Measurements from ENCODE around the gene REC8.

REC8 gene

GRCh38 chr14:24165785-24166184 is 6.1 kb upstream of the REC8 start:
- H3K4me1 ChIP-seq (ENCODE audit: control insufficient read depth, insufficient read depth, low read length) = peaks cover 14% of the 10 kb centered on the region
- H3K4me2 ChIP-seq (ENCODE audit: low read length) = no peak overlapping the region
- no peaks in the 10 kb centered on the region for H3K27me3 ChIP-seq (ENCODE audit: control insufficient read depth, insufficient read depth, low read length)
- H3K9ac ChIP-seq (ENCODE audit: low read depth, low read length) = no peak overlapping the region
- no peak overlapping the region for H3K4me3 ChIP-seq (ENCODE audit: low read length)
- no peaks in the 10 kb centered on the region for H3K9me3 ChIP-seq (replicated peaks; ENCODE audit: low read length)
- H3K36me3 ChIP-seq (ENCODE audit: insufficient read depth, low read length) = peaks cover 46% of the 10 kb centered on the region

GRCh38 chr14:24167469-24168114 is 4.3 kb upstream of the REC8 start:
- Histone ChIP-seq H3K9ac (ENCODE audit: low read depth, low read length) (no peak overlapping the region), H3K4me3 (ENCODE audit: low read length) (no peak overlapping the region), H3K4me1 (ENCODE audit: control insufficient read depth, insufficient read depth, low read length) (no peaks in the 10 kb centered on the region), H3K27me3 (ENCODE audit: control insufficient read depth, insufficient read depth, low read length) (no peaks in the 10 kb centered on the region), H3K9me3 (replicated peaks; ENCODE audit: low read length) (no peaks in the 10 kb centered on the region), H3K36me3 (ENCODE audit: insufficient read depth, low read length) (peaks cover 46% of the 10 kb centered on the region), H3K4me2 (ENCODE audit: low read length) (no peak overlapping the region)

GRCh38 chr14:24172261-24172860 is 481 bp downstream of the REC8 start:
- no peak overlapping the region for H3K4me3 ChIP-seq (ENCODE audit: low read length)
- H3K9ac ChIP-seq (ENCODE audit: low read depth, low read length) = no peak overlapping the region
- no peaks in the 10 kb centered on the region for H3K9me3 ChIP-seq (replicated peaks; ENCODE audit: low read length)
- H3K4me1 ChIP-seq (ENCODE audit: control insufficient read depth, insufficient read depth, low read length) = no peaks in the 10 kb centered on the region
- peaks cover 14% of the 10 kb centered on the region for H3K36me3 ChIP-seq (ENCODE audit: insufficient read depth, low read length)
- H3K27me3 ChIP-seq (ENCODE audit: control insufficient read depth, insufficient read depth, low read length) = no peaks in the 10 kb centered on the region
- no peak overlapping the region for H3K4me2 ChIP-seq (ENCODE audit: low read length)

- no peak overlapping the region for H3K4me2 ChIP-seq (ENCODE audit: low read length)
- H3K9me3 ChIP-seq (replicated peaks; ENCODE audit: low read length) = no peaks in the 10 kb centered on the region
- no peak overlapping the region for H3K4me3 ChIP-seq (ENCODE audit: low read length)
- peaks cover 12% of the 10 kb centered on the region for H3K36me3 ChIP-seq (ENCODE audit: insufficient read depth, low read length)
- H3K27me3 ChIP-seq (ENCODE audit: control insufficient read depth, insufficient read depth, low read length) = no peaks in the 10 kb centered on the region
- no peak overlapping the region for H3K9ac ChIP-seq (ENCODE audit: low read depth, low read length)
- no peaks in the 10 kb centered on the region for H3K4me1 ChIP-seq (ENCODE audit: control insufficient read depth, insufficient read depth, low read length)
Observed at GRCh38 chr14:24172871-24173281, 996 bp downstream of the REC8 start.

- H3K4me2 ChIP-seq (ENCODE audit: low read length) = no peak overlapping the region
- peaks cover 46% of the 10 kb centered on the region for H3K36me3 ChIP-seq (ENCODE audit: insufficient read depth, low read length)
- H3K4me1 ChIP-seq (ENCODE audit: control insufficient read depth, insufficient read depth, low read length) = peaks cover 14% of the 10 kb centered on the region
- no peaks in the 10 kb centered on the region for H3K9me3 ChIP-seq (replicated peaks; ENCODE audit: low read length)
- H3K27me3 ChIP-seq (ENCODE audit: control insufficient read depth, insufficient read depth, low read length) = no peaks in the 10 kb centered on the region
- no peak overlapping the region for H3K9ac ChIP-seq (ENCODE audit: low read depth, low read length)
- no peak overlapping the region for H3K4me3 ChIP-seq (ENCODE audit: low read length)
Observed at GRCh38 chr14:24176599-24176998, 4.7 kb downstream of the REC8 start.

GRCh38 chr14:24177041-24177825 is 5.4 kb downstream of the REC8 start:
- H3K27me3 ChIP-seq (ENCODE audit: control insufficient read depth, insufficient read depth, low read length) = no peaks in the 10 kb centered on the region
- H3K9ac ChIP-seq (ENCODE audit: low read depth, low read length) = no peak overlapping the region
- H3K36me3 ChIP-seq (ENCODE audit: insufficient read depth, low read length) = peaks cover 52% of the 10 kb centered on the region
- H3K4me1 ChIP-seq (ENCODE audit: control insufficient read depth, insufficient read depth, low read length) = peaks cover 14% of the 10 kb centered on the region
- H3K4me2 ChIP-seq (ENCODE audit: low read length) = no peak overlapping the region
- H3K4me3 ChIP-seq (ENCODE audit: low read length) = no peak overlapping the region
- no peaks in the 10 kb centered on the region for H3K9me3 ChIP-seq (replicated peaks; ENCODE audit: low read length)

- peaks cover 56% of the 10 kb centered on the region for H3K36me3 ChIP-seq (ENCODE audit: insufficient read depth, low read length)
- no peaks in the 10 kb centered on the region for H3K9me3 ChIP-seq (replicated peaks; ENCODE audit: low read length)
- H3K4me2 ChIP-seq (ENCODE audit: low read length) = no peak overlapping the region
- H3K4me1 ChIP-seq (ENCODE audit: control insufficient read depth, insufficient read depth, low read length) = peaks cover 14% of the 10 kb centered on the region
- no peaks in the 10 kb centered on the region for H3K27me3 ChIP-seq (ENCODE audit: control insufficient read depth, insufficient read depth, low read length)
- H3K9ac ChIP-seq (ENCODE audit: low read depth, low read length) = no peak overlapping the region
- H3K4me3 ChIP-seq (ENCODE audit: low read length) = no peak overlapping the region
Observed at GRCh38 chr14:24177891-24178290, 6.0 kb downstream of the REC8 start.

GRCh38 chr14:24178399-24179178 is 6.7 kb downstream of the REC8 start:
- H3K4me1 ChIP-seq (ENCODE audit: control insufficient read depth, insufficient read depth, low read length) = peaks cover 14% of the 10 kb centered on the region
- no peaks in the 10 kb centered on the region for H3K9me3 ChIP-seq (replicated peaks; ENCODE audit: low read length)
- H3K4me2 ChIP-seq (ENCODE audit: low read length) = no peak overlapping the region
- peaks cover 56% of the 10 kb centered on the region for H3K36me3 ChIP-seq (ENCODE audit: insufficient read depth, low read length)
- no peak overlapping the region for H3K9ac ChIP-seq (ENCODE audit: low read depth, low read length)
- H3K4me3 ChIP-seq (ENCODE audit: low read length) = no peak overlapping the region
- H3K27me3 ChIP-seq (ENCODE audit: control insufficient read depth, insufficient read depth, low read length) = no peaks in the 10 kb centered on the region

- Histone ChIP-seq H3K4me2 (ENCODE audit: low read length) (no peak overlapping the region), H3K36me3 (ENCODE audit: insufficient read depth, low read length) (peaks cover 62% of the 10 kb centered on the region), H3K4me3 (ENCODE audit: low read length) (no peak overlapping the region), H3K4me1 (ENCODE audit: control insufficient read depth, insufficient read depth, low read length) (peaks cover 14% of the 10 kb centered on the region), H3K9me3 (replicated peaks; ENCODE audit: low read length) (no peaks in the 10 kb centered on the region), H3K27me3 (ENCODE audit: control insufficient read depth, insufficient read depth, low read length) (no peaks in the 10 kb centered on the region), H3K9ac (ENCODE audit: low read depth, low read length) (peak overlapping the region; percentile 44)
Observed at GRCh38 chr14:24179294-24179960, 7.5 kb downstream of the REC8 start.

GRCh38 chr14:24179961-24180796 is 8.3 kb downstream of the REC8 start:
- no peak overlapping the region for H3K4me3 ChIP-seq (ENCODE audit: low read length)
- peaks cover 66% of the 10 kb centered on the region for H3K36me3 ChIP-seq (ENCODE audit: insufficient read depth, low read length)
- no peak overlapping the region for H3K4me2 ChIP-seq (ENCODE audit: low read length)
- peak overlapping the region; percentile 44 for H3K9ac ChIP-seq (ENCODE audit: low read depth, low read length)
- H3K9me3 ChIP-seq (replicated peaks; ENCODE audit: low read length) = no peaks in the 10 kb centered on the region
- peaks cover 14% of the 10 kb centered on the region for H3K4me1 ChIP-seq (ENCODE audit: control insufficient read depth, insufficient read depth, low read length)
- no peaks in the 10 kb centered on the region for H3K27me3 ChIP-seq (ENCODE audit: control insufficient read depth, insufficient read depth, low read length)
